ENCODE data around the gene CCDC93. TPM values are rescaled to one million over a fixed set of nuclear protein-coding genes. Genes with fewer than 3 reads are reported as not detected.

Gene CCDC93
- polyA plus RNA-seq, 1 donor (not counting 4 experiments of a cell fraction or from before 2014, with no cell fraction given), result 21.3 TPM

- H3K4me3 ChIP-seq (ENCODE audit: control insufficient read depth in 2 of 3, extremely low read depth in 1 of 3, insufficient read depth in 2 of 3, low read depth in 1 of 3, low read length in 3 of 3), result no peak overlapping the region
- no peak overlapping the region for H3K4me2 ChIP-seq (ENCODE audit: control insufficient read depth, extremely low read depth, insufficient read depth, low read depth, low read length)
- dilution Hi-C loops (cut with MboI; ENCODE audit: extremely low pct_ligation_motif_present, low sequenced_read_pairs), result no loop called here
- no peaks in the 10 kb centered on the region for H3K4me1 ChIP-seq (ENCODE audit: control insufficient read depth, extremely low read depth, insufficient read depth, low read length)
- TF ChIP-seq EZH2 (IDR thresholded peaks at IDR 0.05; ENCODE audit: low read length), result no peak
- TF ChIP-seq, protein P1, sequence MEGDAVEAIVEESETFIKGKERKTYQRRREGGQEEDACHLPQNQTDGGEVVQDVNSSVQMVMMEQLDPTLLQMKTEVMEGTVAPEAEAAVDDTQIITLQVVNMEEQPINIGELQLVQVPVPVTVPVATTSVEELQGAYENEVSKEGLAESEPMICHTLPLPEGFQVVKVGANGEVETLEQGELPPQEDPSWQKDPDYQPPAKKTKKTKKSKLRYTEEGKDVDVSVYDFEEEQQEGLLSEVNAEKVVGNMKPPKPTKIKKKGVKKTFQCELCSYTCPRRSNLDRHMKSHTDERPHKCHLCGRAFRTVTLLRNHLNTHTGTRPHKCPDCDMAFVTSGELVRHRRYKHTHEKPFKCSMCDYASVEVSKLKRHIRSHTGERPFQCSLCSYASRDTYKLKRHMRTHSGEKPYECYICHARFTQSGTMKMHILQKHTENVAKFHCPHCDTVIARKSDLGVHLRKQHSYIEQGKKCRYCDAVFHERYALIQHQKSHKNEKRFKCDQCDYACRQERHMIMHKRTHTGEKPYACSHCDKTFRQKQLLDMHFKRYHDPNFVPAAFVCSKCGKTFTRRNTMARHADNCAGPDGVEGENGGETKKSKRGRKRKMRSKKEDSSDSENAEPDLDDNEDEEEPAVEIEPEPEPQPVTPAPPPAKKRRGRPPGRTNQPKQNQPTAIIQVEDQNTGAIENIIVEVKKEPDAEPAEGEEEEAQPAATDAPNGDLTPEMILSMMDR (optimal IDR thresholded peaks at IDR 0.05 in 1 of 3, IDR thresholded peaks at IDR 0.05 in 1 of 3, conservative IDR thresholded peaks at IDR 0.05 in 1 of 3; ENCODE audit: extremely low read depth in 1 of 3, insufficient read depth in 2 of 3, low read length in 3 of 3), result no peak
- H3K9me1 ChIP-seq (ENCODE audit: control insufficient read depth, extremely low read depth, insufficient read depth, low read length), result no peaks in the 10 kb centered on the region
- FAIRE-seq (no peak), DNase-seq (ENCODE audit: low read depth, low spot score) (no peak)
- H3K9ac ChIP-seq (ENCODE audit: control insufficient read depth, extremely low read depth, insufficient read depth, low read length), result no peak overlapping the region
- no peak overlapping the region for H2AFZ ChIP-seq (ENCODE audit: control insufficient read depth, low read length)
- H3K9me3 ChIP-seq (ENCODE audit: control insufficient read depth, low read depth, low read length), result no peaks in the 10 kb centered on the region
- no peaks in the 10 kb centered on the region for H4K20me1 ChIP-seq (ENCODE audit: control insufficient read depth, extremely low read depth, insufficient read depth, low read length)
- no peaks in the 10 kb centered on the region for H3K27me3 ChIP-seq (ENCODE audit: control insufficient read depth, extremely low read depth, insufficient read depth, low read length)
- H3K27ac ChIP-seq (ENCODE audit: control insufficient read depth, insufficient read depth, low read length), result no peak overlapping the region
- H3K36me3 ChIP-seq (ENCODE audit: control insufficient read depth in 2 of 2, extremely low read depth in 1 of 2, insufficient read depth in 2 of 2, low read length in 2 of 2), result peaks cover 14 to 22% of the 10 kb centered on the region in 2 experiments
- H3K79me2 ChIP-seq (ENCODE audit: control insufficient read depth, insufficient read depth, low read length), result no peaks in the 10 kb centered on the region
Observed at GRCh38 chr2:117957616-117958015, 56.3 kb downstream of the CCDC93 start.

GRCh38 chr2:117956036-117956796 is 57.7 kb downstream of the CCDC93 start:
- Histone ChIP-seq H3K27me3 (ENCODE audit: control insufficient read depth, extremely low read depth, insufficient read depth, low read length) (no peaks in the 10 kb centered on the region), H3K4me3 (ENCODE audit: control insufficient read depth in 2 of 3, extremely low read depth in 1 of 3, insufficient read depth in 2 of 3, low read depth in 1 of 3, low read length in 3 of 3) (no peak overlapping the region), H3K4me2 (ENCODE audit: control insufficient read depth, extremely low read depth, insufficient read depth, low read depth, low read length) (no peak overlapping the region), H3K9ac (ENCODE audit: control insufficient read depth, extremely low read depth, insufficient read depth, low read length) (no peak overlapping the region), H3K27ac (ENCODE audit: control insufficient read depth, insufficient read depth, low read length) (no peak overlapping the region), H3K9me3 (ENCODE audit: control insufficient read depth, low read depth, low read length) (no peaks in the 10 kb centered on the region), H3K4me1 (ENCODE audit: control insufficient read depth, extremely low read depth, insufficient read depth, low read length) (no peaks in the 10 kb centered on the region), H3K79me2 (ENCODE audit: control insufficient read depth, insufficient read depth, low read length) (no peaks in the 10 kb centered on the region), H3K36me3 (ENCODE audit: control insufficient read depth in 2 of 2, extremely low read depth in 1 of 2, insufficient read depth in 2 of 2, low read length in 2 of 2) (peaks cover 25 to 28% of the 10 kb centered on the region in 2 experiments), H2AFZ (ENCODE audit: control insufficient read depth, low read length) (no peak overlapping the region), H4K20me1 (ENCODE audit: control insufficient read depth, extremely low read depth, insufficient read depth, low read length) (no peaks in the 10 kb centered on the region), H3K9me1 (ENCODE audit: control insufficient read depth, extremely low read depth, insufficient read depth, low read length) (no peaks in the 10 kb centered on the region)
- dilution Hi-C loops (cut with MboI; ENCODE audit: extremely low pct_ligation_motif_present, low sequenced_read_pairs), result no loop called here
- DNase-seq (ENCODE audit: low read depth, low spot score) (no peak), FAIRE-seq (no peak)
- no peak for TF ChIP-seq EZH2 (IDR thresholded peaks at IDR 0.05; ENCODE audit: low read length)
- TF ChIP-seq, protein P1 (optimal IDR thresholded peaks at IDR 0.05 in 1 of 3, IDR thresholded peaks at IDR 0.05 in 1 of 3, conservative IDR thresholded peaks at IDR 0.05 in 1 of 3; ENCODE audit: extremely low read depth in 1 of 3, insufficient read depth in 2 of 3, low read length in 3 of 3), result peak in 2 of 3 experiments; percentile 23 to 26
